ENCODE measurements around the gene ZNF280B.
A peak's percentile ranks its signal among the peaks of the same experiment; 100 is the strongest.

Gene ZNF280B, protein sequence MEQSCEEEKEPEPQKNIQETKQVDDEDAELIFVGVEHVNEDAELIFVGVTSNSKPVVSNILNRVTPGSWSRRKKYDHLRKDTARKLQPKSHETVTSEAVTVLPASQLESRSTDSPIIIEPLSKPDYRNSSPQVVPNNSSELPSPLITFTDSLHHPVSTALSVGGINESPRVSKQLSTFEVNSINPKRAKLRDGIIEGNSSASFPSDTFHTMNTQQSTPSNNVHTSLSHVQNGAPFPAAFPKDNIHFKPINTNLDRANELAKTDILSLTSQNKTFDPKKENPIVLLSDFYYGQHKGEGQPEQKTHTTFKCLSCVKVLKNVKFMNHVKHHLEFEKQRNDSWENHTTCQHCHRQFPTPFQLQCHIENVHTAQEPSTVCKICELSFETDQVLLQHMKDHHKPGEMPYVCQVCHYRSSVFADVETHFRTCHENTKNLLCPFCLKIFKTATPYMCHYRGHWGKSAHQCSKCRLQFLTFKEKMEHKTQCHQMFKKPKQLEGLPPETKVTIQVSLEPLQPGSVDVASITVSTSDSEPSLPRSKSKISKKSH

DNA sequence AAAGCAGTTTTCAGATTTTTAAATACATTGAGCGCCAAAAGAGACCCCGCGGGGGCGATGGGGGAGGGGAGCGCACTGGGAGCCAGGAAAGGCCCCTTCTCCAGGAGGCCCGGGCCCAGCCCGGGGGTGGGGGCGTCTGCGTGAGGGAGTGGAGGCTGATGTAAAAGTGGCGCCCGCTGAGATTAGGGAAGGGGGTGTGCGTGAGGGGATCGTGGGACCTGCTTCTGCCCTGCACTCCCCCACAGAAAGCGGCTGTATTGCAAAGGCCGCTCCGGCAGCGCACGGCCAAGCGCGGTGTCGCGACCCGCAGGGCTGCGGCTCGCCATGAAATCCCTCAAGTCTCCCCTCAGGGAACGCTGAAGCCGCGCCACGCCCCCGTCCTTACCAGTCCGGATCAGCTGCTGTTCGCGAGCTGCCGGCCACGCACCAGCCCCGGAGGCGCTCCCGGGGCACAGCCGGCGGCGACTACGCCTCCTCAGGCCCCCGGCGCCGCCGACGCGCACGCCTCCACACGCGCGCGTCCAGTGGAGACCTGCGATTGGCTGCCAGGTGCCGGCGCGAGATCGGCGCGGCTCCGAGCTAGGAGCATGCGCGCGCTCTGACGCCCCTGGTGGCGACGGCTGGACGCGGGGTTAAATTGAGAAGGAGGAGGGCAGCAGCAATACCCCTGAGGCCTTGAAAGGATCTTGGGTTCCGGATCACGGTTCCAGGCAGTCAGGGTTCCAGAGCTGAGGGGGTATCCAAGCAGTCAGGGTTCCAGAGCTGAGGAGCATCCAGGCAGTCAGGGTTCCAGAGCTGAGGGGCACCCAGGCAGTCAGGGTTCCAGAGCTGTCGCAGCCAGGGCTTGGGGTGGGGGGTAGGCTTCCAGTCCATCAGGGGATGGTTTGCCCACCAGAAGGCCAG, at the start of gene ZNF280B:
Gene ZNF280B, minus strand, starts transcription at position 469 of the 903 bp plus-strand sequence. CDS start 19,344 bp downstream, outside the sequence.
- FAIRE-seq = peak; percentile 74
- peak; percentile 74 for DNase-seq (ENCODE audit: insufficient read length, low spot score)

DNA sequence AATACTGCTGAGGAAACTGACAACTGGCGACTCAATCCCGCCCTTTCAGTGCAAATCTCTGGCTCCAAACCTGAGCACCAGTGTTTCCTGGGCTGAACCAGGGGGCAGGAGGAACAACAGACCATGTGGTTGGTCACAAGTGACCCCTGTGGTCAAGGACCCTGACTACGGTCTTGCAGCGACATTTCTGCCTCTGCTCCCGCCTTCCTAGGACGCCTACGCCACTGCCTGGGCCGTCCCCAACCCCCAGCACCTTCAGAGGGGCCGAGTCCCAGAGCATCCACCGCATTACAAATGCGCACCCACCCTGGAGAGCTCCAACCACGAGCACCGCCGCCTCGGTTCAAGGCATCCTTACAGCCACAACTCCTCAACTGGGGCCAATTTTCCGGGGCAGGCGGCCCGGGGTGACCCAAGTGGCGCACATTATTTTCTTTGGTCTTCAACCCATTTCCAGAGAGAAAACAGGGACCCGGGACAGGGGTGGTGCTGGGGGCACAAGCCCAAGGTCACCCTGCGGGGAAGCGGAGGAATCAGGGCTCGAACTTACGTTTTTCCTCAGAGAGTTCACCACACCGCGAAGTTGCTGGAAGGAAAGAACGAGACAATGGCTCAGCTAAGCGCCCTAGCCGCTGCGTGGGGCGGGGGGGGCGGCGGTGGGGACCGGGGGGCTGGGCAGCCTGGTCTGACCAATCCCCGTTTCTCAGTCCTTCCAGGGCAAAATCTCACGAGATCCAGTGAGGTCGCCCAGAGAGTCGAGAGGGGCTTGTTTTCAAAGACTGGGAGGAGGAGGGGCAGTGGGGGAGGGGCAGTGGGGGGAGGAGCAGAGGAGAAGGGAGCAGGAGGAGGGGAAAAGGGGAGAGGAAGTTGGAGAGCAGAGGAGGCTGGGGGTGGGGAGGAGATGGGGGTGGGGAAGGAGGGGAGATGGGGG, 48.7 kb upstream of the ZNF280B start:
- FAIRE-seq (no peak), DNase-seq (ENCODE audit: insufficient read length, low spot score) (no peak)

DNA sequence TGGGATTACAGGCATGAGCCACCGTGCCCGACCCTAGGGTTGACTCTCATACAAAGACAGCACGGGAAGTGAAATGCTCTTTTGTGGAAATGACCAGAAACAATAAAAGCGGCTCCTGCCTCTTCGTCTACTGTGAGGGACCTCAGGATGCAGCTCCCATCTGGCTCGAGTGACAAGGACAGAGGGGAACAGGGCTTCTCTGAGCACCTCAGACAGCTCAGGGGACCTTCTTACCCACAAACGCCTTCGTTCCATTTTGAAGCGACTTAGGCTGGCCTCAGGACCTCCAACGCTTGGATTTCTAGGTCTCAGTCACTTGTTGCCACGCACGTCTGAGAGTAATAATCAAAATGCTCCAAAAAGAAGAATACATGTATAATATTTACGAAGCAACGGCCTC, 48.0 kb upstream of the ZNF280B start:
- no peak for DNase-seq (ENCODE audit: insufficient read length, low spot score)
- no peak for FAIRE-seq

DNA sequence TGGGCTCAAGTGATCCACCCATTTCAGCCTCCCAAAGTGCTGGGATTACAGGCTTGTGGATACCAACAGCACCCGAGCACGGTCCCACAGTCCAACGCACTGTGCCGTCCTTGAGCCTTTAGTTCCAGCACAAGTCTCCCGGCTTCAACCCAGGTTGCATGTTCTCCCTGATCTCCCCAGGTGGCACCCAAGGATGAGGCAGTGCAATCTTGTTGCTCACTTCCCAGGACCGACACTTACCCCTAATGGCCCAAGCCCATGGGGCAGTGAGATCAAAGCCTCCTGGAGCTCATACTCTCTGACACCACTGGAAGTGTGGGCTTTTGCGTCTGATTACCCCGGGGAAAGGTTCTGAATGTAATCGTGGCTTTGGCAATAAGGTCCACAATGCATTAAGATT, 47.1 kb upstream of the ZNF280B start:
- DNase-seq (ENCODE audit: insufficient read length, low spot score) (no peak), FAIRE-seq (no peak)

DNA sequence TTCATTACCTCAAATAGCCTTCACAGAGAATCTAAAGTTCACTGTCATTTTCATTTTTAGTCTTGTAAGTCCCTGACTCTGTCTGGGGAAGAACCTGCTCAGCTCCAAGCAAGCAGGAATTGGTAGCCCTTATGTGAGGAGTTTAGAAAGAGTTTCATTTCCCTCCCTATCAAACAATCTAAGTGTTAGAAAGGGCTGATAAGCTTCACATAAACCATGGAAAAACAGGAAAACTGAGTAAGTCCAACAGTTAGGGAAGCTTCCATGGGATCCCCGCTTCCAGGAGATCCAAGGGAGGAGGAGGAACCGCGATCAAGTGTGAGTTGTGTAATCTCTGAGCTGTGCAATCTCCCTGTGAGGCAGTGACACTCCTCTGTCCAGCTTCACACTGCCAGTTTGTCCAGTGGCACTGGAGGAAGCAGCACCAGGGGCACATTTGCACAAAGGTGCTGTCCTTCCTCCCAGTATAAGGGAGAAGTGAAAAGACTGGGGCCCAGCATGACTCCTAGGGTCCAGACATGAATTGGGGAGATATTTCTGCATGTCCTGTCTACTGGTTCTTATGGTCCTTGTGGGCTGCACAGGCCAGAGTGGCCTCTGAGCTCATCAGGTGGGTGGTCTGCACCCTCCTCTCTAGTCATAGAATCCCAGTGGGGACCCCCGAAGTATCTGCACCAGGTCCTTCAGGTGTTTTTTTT, 46.2 kb upstream of the ZNF280B start:
- DNase-seq (ENCODE audit: insufficient read length, low spot score) = no peak
- no peak for FAIRE-seq

DNA sequence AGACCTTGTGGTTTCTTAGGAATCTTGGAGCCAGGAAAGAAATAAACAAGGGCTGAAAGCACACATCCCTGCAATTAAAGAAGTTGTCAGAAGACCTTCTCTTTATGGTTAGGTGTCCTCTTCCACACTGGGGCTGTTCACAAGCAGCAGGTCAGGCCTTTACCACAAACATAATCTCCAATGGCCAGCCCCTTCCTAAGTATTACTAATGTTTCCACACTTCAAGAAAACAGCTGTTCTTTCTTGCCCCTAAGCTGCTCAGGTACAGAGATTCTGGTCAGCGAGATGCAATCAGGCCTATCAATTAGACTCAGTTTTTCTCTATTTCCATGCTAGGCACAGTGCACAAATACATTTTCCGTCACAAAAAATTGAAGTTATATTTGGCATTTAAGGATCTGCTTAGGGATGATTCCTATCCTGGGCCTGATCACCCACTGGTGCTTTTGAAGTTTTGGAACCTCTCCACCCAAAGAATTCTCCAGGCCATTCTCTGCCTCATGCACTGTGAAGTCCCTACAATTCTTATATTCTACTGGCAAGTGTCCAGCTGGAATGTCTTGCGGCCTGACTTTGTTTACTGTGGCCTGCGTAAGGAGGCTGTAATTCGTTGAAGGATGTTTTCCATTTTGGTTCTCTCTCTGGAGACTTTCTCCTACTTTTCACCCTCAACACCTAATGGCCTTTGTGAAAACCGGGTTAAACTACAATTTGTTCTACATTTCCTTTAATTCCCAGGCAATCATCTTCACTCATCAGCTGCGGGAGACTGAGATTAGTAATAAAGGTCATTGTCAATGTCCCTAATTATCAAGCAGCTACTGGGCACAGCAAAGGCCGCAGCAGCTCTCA, 45.4 kb upstream of the ZNF280B start:
- DNase-seq (ENCODE audit: insufficient read length, low spot score) (no peak), FAIRE-seq (no peak)

DNA sequence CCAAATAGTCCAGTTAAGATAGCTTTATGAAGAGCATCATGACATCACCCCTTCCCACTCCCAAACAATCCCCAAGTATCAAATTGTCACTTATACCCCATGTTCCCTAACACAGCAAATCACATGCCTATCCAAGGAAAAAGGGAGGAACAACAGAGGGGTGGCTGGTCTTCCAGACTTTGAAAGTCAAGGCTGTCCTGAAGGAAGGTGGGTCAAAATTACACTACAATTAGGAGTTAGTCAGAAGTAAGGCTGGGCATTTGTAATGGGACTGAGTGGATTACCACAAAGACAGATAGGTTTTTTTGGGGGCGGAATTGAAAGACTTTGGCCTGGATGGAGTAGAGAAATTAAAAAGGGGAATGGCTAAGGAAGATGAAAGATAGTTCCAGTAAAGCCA, 44.6 kb upstream of the ZNF280B start:
- DNase-seq (ENCODE audit: insufficient read length, low spot score) (no peak), FAIRE-seq (no peak)

DNA sequence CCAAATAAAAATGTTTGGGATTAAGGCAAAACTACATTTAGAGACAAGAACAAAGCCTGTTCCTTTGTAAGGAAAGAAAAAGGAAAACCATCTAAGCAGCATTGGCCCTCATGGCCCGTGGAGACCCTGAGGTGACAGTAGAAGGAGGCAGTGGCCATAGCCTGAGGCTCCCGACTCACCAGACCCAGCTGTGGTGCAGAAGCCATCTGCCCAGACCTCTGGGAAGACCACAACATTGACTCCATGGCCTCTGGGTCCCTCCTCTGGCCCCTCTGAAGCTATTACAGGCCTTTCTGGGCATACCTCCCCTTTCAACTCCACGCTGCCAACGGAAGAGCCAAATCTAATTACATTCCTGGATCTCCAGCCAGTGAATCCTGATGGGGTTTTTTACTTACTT, 44.1 kb upstream of the ZNF280B start:
- DNase-seq (ENCODE audit: insufficient read length, low spot score) = no peak
- FAIRE-seq = no peak

DNA sequence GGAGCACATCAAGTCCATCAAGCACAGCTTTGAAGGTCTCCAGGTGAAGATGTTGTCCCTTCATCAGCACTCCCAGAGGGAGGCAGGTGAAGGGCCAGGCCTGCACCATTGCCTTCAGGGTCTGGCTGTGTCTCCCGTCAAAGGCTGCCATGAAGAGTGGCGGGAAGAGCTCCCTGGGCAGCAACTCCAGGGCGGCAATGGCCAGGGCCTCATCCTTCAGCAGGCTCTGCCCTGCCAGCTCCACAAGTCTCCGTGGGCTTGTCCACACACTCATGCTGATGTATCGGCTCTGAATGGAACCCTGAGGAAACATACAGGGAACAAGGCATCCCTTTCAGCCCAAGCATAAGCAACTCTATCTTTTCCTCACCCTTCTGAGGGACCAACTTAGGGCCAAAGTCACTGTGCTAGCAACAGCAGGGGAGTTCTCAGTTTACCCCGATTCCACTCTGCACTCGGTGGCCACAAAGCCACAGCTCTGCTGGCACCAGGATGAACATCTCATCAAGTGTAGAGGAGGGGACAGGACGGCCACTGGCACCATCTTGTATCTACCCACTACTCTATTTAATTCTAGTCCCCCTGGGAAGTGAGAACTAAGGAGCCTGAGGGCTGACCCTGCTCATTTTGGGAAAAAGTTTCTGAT, 42.4 kb upstream of the ZNF280B start:
- DNase-seq (ENCODE audit: insufficient read length, low spot score) (no peak), FAIRE-seq (no peak)

DNA sequence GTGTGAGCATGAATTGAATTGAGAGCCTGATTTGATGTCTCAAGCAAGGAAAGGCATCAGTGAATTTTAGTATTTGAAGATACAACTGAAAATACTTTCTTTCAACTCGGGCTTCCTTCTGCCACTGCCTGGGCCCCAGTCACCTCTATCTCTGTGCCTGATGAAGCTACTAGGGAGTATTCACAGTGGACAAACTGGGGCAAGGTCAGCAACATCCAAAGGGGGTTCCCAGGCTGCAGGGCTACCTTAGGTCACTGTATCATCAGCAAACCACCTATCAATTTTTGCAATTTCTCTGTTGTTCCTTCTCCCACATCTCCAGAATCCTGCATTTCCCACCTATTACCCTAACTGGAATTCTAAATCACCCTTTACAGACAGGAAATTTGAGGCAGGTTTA, 40.4 kb upstream of the ZNF280B start:
- DNase-seq (ENCODE audit: insufficient read length, low spot score) = no peak
- FAIRE-seq = no peak

DNA sequence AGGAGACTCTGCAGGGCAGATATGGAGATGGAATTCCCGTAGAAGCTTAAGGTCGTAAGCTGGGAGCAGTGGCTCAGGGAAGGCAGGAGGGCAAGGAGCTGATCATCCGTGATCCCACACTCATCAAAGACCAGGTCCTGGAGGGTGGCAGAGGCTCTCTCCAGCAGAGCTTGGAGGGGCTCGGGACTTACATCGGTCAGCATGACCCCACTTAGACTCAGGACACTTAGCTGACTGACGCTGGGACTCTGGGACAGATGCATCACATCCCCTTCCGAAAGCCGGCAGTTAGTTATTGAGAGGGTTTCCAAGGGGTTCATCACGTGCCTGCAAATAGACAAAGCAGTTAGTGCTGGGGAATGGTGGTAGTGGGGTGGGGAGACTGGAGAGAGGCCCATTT, 39.8 kb upstream of the ZNF280B start:
- no peak for DNase-seq (ENCODE audit: insufficient read length, low spot score)
- FAIRE-seq = no peak

DNA sequence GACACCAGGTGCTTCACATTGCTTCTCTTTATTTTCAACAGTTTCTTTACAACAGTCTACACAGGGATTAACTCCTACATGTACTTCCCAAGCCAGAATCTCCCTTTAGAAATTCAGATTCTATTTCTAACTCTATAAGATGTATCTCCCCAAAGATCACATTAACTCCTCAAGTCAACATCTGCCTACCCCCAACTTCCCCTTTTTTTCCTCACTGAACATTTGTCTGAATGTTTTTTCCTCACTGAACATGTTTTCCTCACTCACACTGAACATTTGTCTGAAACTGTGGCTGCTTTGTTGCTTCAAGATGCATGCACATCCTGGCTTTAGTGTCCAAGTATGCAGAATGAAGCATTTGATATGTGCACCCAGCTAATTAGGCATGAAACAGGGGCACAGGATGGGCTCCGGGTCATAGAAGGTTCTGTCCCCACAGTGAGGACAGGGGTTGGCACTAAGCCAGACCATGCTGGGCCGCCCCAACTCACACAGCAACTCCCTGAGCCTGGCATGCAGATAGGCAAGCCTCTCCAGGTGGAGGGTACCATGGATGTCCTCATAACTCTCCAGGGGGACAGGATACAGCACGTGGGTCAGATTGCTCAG, 39.3 kb upstream of the ZNF280B start:
- FAIRE-seq (no peak), DNase-seq (ENCODE audit: insufficient read length, low spot score) (no peak)

DNA sequence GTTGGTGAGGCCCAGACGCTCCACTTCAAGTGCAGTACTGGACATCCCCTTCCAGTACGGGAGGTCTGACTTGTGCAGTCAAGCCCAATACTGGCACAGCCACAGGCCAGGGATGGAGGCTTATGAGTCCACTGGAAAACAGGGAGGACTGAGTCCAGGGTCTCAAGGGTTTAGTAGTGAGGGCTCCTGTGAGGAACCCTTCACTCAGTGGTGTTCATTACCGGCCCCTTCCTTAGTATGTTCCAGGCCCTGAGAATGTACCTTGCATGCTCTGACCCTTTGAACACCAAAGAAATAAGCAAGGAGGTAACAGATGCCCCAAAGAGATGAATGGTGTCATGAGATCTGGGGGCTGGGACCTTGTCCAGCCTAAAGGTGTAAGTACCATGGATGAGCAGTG, 38.7 kb upstream of the ZNF280B start:
- DNase-seq (ENCODE audit: insufficient read length, low spot score) = no peak
- FAIRE-seq = no peak

DNA sequence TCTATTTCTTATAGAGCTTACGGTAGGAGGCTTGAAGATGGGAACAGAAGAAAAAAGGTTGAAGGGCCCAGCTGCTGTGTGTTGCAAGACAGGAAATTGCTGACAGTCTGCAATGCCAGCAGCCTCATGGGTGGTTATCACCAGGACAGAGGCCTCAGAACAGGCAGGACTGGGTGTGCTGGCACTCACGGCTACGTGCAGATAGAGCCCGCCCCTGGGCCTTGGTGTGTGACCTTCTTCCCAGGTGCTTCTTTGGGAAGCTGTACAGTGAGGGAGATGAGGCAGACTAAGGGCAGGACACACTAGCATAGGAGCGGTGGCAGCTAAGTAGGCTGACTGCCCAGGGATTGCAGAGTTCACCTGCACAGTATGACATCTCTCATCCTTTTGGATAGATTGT, 37.9 kb upstream of the ZNF280B start:
- FAIRE-seq = no peak
- DNase-seq (ENCODE audit: insufficient read length, low spot score) = no peak

DNA sequence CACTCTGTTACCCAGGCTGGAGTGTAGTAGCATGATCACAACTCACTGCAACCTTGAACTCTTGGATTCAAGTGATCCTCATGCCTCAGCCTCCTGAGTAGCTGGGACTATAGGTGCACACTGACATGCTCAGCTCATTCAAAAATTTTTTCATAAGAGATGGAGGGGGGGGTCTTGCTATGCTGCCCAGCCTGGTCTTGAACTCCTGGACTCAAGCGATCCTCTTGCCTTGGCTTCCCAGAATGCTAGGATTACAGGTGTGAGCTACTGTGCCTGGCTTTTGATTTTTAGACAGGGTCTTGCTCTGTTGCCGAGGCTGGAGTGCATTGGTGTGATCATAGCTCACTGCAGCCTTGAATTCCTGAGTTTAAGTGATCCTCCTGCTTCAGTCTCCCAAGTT, 36.5 kb upstream of the ZNF280B start:
- DNase-seq (ENCODE audit: insufficient read length, low spot score) (no peak), FAIRE-seq (no peak)

DNA sequence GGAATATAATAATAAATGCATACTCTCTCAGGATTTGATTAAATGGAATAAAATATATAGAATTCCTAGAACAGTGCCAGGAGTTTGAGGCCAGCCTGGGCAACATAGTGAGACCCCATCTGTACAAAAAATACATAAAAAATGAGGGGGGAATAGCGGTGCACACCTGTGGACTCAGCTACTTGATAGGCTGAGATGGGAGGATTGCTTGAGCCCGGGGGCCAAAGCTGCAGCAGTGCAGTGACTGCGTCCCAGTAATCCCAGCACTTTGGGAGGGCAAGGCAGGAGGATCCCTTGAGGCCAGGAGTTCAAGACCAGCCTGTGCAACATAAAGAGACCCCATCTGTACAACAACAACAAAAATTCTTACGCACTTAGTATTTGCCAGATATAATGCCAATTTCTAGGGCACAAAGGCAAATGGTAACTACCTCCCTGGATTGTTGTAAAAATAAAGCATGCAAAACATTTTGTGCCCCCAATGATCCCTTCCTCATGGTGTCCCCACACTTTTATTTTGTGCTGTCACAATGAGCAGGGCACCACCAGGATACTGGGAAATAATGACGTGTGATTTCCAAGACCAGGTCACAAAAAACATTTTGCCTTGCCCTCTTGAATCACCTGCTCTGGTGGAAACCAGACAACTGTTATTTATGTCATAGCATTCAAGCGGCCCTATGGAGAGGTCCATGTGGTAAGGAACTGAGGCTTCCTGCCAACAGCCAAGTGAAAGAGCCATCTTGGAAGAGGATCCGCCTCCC, 29.9 kb upstream of the ZNF280B start:
- FAIRE-seq = no peak
- DNase-seq (ENCODE audit: insufficient read length, low spot score) = no peak

DNA sequence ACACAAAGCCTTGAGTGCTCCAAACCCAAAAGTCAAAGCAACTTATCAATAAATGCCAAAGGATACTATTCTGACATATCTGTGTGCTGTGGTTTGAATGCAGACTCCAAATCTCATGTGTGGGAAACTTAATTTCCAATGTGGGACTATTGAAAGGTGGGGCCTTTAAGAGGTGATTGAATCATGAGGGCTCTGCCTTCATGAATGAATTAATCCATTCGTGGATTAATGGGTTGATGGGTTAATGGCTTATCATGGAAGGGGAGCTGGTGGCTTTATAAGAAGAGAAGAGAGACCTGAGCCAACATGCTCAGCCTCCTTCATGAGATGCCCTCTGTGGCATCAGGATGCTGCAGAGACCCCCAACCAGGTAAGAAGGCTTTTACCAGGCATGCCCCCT, 28.4 kb upstream of the ZNF280B start:
- no peak for FAIRE-seq
- DNase-seq (ENCODE audit: insufficient read length, low spot score) = no peak
